Hepatocyte (in vitro differentiated cells): ENCODE results near the gene URM1.

Experiments used
- CTCF ChIP-seq: fragments of 200-600 bp; sonication (generic); IDR thresholded peaks from 2 replicates; pipeline ENCODE4 v1.5.1; 2016; ENCODE audit warnings: antibody characterized with exemption, mild to moderate bottlenecking; ENCODE audit not compliant: poor library complexity
- EZH2 ChIP-seq: fragments of 200-600 bp; sonication (generic); IDR thresholded peaks from 2 replicates; pipeline ENCODE4 v1.6.1; 2016; ENCODE audit warnings: antibody characterized with exemption, mild to moderate bottlenecking, borderline replicate concordance
- EZH2phosphoT487 ChIP-seq: fragments of 200-600 bp; sonication (generic); IDR thresholded peaks from one replicate; pipeline ENCODE4 v1.6.1; 2018; ENCODE audit warnings: antibody characterized with exemption, mild to moderate bottlenecking, low read depth, moderate library complexity; ENCODE audit not compliant: unreplicated experiment, severe bottlenecking

- TF ChIP-seq CTCF (no peak), EZH2phosphoT487 (no peak), EZH2 (no peak)
Measured at GRCh38 chr9:128335161-128335560, 36.0 kb upstream of the URM1 start.
